Measurements from ENCODE around the gene NKX2-4.

The NKX2-4 gene

GRCh38 chr20:21353236-21353635, 44.1 kb downstream of the NKX2-4 start:
- Histone ChIP-seq H3K27me3 (ENCODE audit: insufficient read depth, low read length) (no peaks in the 10 kb centered on the region), H4K20me1 (ENCODE audit: insufficient read depth, low read length) (no peaks in the 10 kb centered on the region), H3K79me2 (ENCODE audit: insufficient read depth, low read length) (no peaks in the 10 kb centered on the region), H2AFZ (ENCODE audit: low read length) (no peak overlapping the region), H3K9me3 (ENCODE audit: low read length) (no peaks in the 10 kb centered on the region), H3K27ac (ENCODE audit: low read depth, low read length, poor library complexity, severe bottlenecking) (no peak overlapping the region), H3K9me2 (ENCODE audit: low read depth, low read length) (no peaks in the 10 kb centered on the region), H3K4me1 (ENCODE audit: insufficient read depth, low read length, severe bottlenecking) (no peaks in the 10 kb centered on the region), H3K4me3 (ENCODE audit: low read depth, low read length, poor library complexity, severe bottlenecking) (no peak overlapping the region), H3K4me2 (ENCODE audit: low read length) (no peak overlapping the region), H3F3A (ENCODE audit: insufficient read depth, low read length) (peaks cover 5% of the 10 kb centered on the region; the same call in 1 of the 2 replicates), H3K36me3 (ENCODE audit: insufficient read depth, low read length) (peaks cover 47% of the 10 kb centered on the region), H3K9ac (ENCODE audit: low read length) (no peak overlapping the region)
- TF ChIP-seq EZH2 (IDR thresholded peaks at IDR 0.05; ENCODE audit: borderline replicate concordance, low read length) (no peak), CTCF (IDR thresholded peaks at IDR 0.05; ENCODE audit: low read length) (no peak)

- Histone ChIP-seq H3K36me3 (ENCODE audit: insufficient read depth, low read length) (peaks cover 48% of the 10 kb centered on the region), H3K9ac (ENCODE audit: low read length) (no peak overlapping the region), H3F3A (ENCODE audit: insufficient read depth, low read length) (peaks cover 5% of the 10 kb centered on the region; the same call in 1 of the 2 replicates), H3K79me2 (ENCODE audit: insufficient read depth, low read length) (no peaks in the 10 kb centered on the region), H3K9me3 (ENCODE audit: low read length) (no peaks in the 10 kb centered on the region), H4K20me1 (ENCODE audit: insufficient read depth, low read length) (no peaks in the 10 kb centered on the region), H3K4me3 (ENCODE audit: low read depth, low read length, poor library complexity, severe bottlenecking) (no peak overlapping the region), H3K4me1 (ENCODE audit: insufficient read depth, low read length, severe bottlenecking) (no peaks in the 10 kb centered on the region), H3K4me2 (ENCODE audit: low read length) (no peak overlapping the region), H2AFZ (ENCODE audit: low read length) (no peak overlapping the region), H3K9me2 (ENCODE audit: low read depth, low read length) (no peaks in the 10 kb centered on the region), H3K27me3 (ENCODE audit: insufficient read depth, low read length) (no peaks in the 10 kb centered on the region), H3K27ac (ENCODE audit: low read depth, low read length, poor library complexity, severe bottlenecking) (no peak overlapping the region)
- no peak for TF ChIP-seq EZH2 (IDR thresholded peaks at IDR 0.05; ENCODE audit: borderline replicate concordance, low read length)
- TF ChIP-seq CTCF (IDR thresholded peaks at IDR 0.05; ENCODE audit: low read length): no peak
These were observed 44.6 kb downstream of the NKX2-4 start for GRCh38 chr20:21352703-21353102.
